ENCODE measurements around the gene TMEM215. TPM values are rescaled to one million over a fixed set of nuclear protein-coding genes. Genes with fewer than 3 reads are reported as not detected.

TMEM215 gene
- total RNA-seq, 4 donors from 2014 or later, result not detected

DNA sequence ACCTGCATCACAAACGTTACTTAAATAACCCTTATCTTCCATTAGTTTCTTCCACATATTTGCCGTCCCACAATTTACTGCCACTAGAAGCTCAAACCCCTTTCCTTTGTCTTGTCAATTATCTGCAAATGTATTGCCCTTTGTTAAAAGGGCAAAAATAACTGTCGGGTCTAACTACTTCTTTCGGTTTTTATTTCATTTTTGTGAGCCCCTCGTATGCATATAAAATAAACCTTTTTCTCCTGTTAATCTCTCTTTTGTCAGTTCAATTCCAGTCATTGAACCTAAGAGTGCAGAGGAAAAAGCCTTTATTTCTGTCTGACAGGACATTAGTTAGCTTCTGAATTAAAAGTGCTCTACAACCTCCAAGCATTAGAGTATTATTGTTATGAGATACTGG, 45.5 kb downstream of the TMEM215 start:
- ATAC-seq (ENCODE audit: low FRiP score) (no peak), DNase-seq (ENCODE audit: low spot score) (no peak)
- TF ChIP-seq, protein P1, sequence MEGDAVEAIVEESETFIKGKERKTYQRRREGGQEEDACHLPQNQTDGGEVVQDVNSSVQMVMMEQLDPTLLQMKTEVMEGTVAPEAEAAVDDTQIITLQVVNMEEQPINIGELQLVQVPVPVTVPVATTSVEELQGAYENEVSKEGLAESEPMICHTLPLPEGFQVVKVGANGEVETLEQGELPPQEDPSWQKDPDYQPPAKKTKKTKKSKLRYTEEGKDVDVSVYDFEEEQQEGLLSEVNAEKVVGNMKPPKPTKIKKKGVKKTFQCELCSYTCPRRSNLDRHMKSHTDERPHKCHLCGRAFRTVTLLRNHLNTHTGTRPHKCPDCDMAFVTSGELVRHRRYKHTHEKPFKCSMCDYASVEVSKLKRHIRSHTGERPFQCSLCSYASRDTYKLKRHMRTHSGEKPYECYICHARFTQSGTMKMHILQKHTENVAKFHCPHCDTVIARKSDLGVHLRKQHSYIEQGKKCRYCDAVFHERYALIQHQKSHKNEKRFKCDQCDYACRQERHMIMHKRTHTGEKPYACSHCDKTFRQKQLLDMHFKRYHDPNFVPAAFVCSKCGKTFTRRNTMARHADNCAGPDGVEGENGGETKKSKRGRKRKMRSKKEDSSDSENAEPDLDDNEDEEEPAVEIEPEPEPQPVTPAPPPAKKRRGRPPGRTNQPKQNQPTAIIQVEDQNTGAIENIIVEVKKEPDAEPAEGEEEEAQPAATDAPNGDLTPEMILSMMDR (IDR thresholded peaks at IDR 0.05), result no peak

- TF ChIP-seq, protein P1 (IDR thresholded peaks at IDR 0.05), result no peak
- no peak for ATAC-seq (ENCODE audit: low FRiP score)
- DNase-seq (ENCODE audit: low spot score), result no peak
Observed at GRCh38 chr9:32832346-32832745, 49.0 kb downstream of the TMEM215 start.

Small RNAs within 50 kb of the gene (small RNA-seq; reads per million reads assigned to genes)
- gene RF00019, result not detected

Other genes with a start within 250 kb of the TMEM215 start
- 1 to 10 TPM; 3.7 to 7.3 (median 4.3) TPM for gene SMIM27, start 231.2 kb upstream of the TMEM215 start, total RNA-seq
- 10 to 100 TPM; 18.0 to 27.1 (median 24.6) TPM for gene TOPORS, start 231.0 kb upstream of the TMEM215 start, total RNA-seq
- gene NDUFB6, start 210.4 kb upstream of the TMEM215 start, total RNA-seq, result 10 to 100 TPM; 26.5 to 44.1 (median 37.4) TPM
- not detected for gene TAF1L, start 147.9 kb upstream of the TMEM215 start, total RNA-seq
- gene APTX, start 218.1 kb downstream of the TMEM215 start, total RNA-seq, result 10 to 100 TPM; 16.6 to 24.6 (median 21.4) TPM
- 100 to 1,000 TPM in 3 of 4 donors, 10 to 100 TPM in 1; 94.6 to 269 (median 151) TPM for gene DNAJA1, start 241.7 kb downstream of the TMEM215 start, total RNA-seq

All from omental fat pad (tissue), 4 donors.